HCT116 (cell line): ENCODE data around the gene ZNF14. TPM values are rescaled to one million over a fixed set of nuclear protein-coding genes. Genes with fewer than 3 reads are reported as not detected.
"Not testable (repeated sequence)": the region's sequence is repeated elsewhere in the genome, so short reads cannot be mapped to it uniquely, and the experiment has no call there.

Experiments
- ATAC-seq: fragments of 200-7000 bp; cut with Tn5 transposase; 2 replicates; pipeline ENCODE4 v1.9.1; 2020; ENCODE audit warnings: mild to moderate bottlenecking, moderate library complexity
- BruUV-seq: library from RNA; stranded (reverse); fragments of 400-500 nt; replicated peaks from 2 replicates; lab custom pipeline; 2021; lab: Mats Ljungman, UMichigan
- CTCF ChIA-PET: fragments of 300-600 bp; sonication (Branson Sonifier 250); formaldehyde crosslinking; loops from one replicate; lab custom pipeline; 2021; ENCODE audit warnings: antibody characterized with exemption; lab: Charles Lee
- POLR2A ChIA-PET: fragments of 300-600, 350-600 bp; sonication (Branson Sonifier 250); formaldehyde crosslinking; loops from one replicate; lab custom pipeline; 2021; ENCODE audit warnings: antibody characterized with exemption; lab: Charles Lee
- RAD21 ChIA-PET, 2 experiments: fragments of 300-600 bp; sonication (Branson Sonifier 250); formaldehyde crosslinking; loops; one replicate each; lab custom pipeline; 2023; ENCODE audit warnings: low total read pairs in 2 of 2; ENCODE audit not compliant: uncharacterized antibody in 2 of 2, unreplicated experiment in 2 of 2, low non-redundant PET in 1 of 2; lab: Charles Lee
- DNase-seq: peaks from one replicate; pipeline ENCODE4 v3.0.0-alpha.2; 2010; ENCODE audit warnings: low read depth, low spot score
- H2AFZ ChIP-seq: fragments of 200-600 bp; shearing (Covaris generic), sonication (generic); 2 replicates; pipeline ENCODE4 v1.6.1; 2017; ENCODE audit warnings: low read depth, mixed run types, mixed read lengths, antibody characterized with exemption, low read length; ENCODE audit not compliant: poor library complexity, severe bottlenecking
- H3K27ac ChIP-seq: 2 replicates; pipeline ENCODE4 v1.5.1; 2012; ENCODE audit warnings: low read depth, low read length
- H3K27me3 ChIP-seq: fragments of 200-600 bp; sonication (generic); 2 replicates; pipeline ENCODE4 v1.6.1; 2016; ENCODE audit warnings: mixed run types, low read length, mixed read lengths; ENCODE audit not compliant: insufficient read depth
- H3K36me3 ChIP-seq, 2 experiments: fragments of 200-500 bp in 1 of 2; fragments of 200-600 bp in 1 of 2; sonication (Bioruptor generic) in 1 of 2; sonication (generic) in 1 of 2; 2 replicates each; pipeline versions ENCODE4 v1.5.1 to v1.6.1; 2014 to 2016; ENCODE audit warnings: low read length in 2 of 2, inconsistent platforms in 1 of 2, mixed read lengths in 1 of 2, mixed run types in 1 of 2; ENCODE audit not compliant: insufficient read depth in 2 of 2, control insufficient read depth in 1 of 2
- H3K4me1 ChIP-seq, 2 experiments: fragments of 200-600 bp in 1 of 2; sonication (generic) in 1 of 2; 2 replicates each; pipeline versions ENCODE4 v1.5.1 to v1.6.1; 2012 to 2017; ENCODE audit warnings: low read length in 2 of 2, inconsistent platforms in 1 of 2, mild to moderate bottlenecking in 1 of 2, mixed read lengths in 1 of 2, mixed run types in 1 of 2, moderate library complexity in 1 of 2; ENCODE audit not compliant: insufficient read depth in 2 of 2, control insufficient read depth in 1 of 2
- H3K4me2 ChIP-seq: fragments of 200-600 bp; sonication (generic); 2 replicates; pipeline ENCODE4 v1.6.1; 2017; ENCODE audit warnings: mixed run types, low read length, mixed read lengths
- H3K4me3 ChIP-seq, 2 experiments: fragments of 200-600 bp in 1 of 2; sonication (generic) in 1 of 2; replicated peaks in 1 of 2; 2 replicates each; pipeline ENCODE4 v1.5.1; 2011 to 2016; ENCODE audit warnings: low read length in 2 of 2, control low read depth in 1 of 2, low read depth in 1 of 2, mild to moderate bottlenecking in 1 of 2, mixed read lengths in 1 of 2, mixed run types in 1 of 2
- H3K79me2 ChIP-seq: fragments of 200-600 bp; sonication (generic); 2 replicates; pipeline ENCODE4 v1.6.1; 2017; ENCODE audit warnings: mild to moderate bottlenecking, mixed run types, low read length, moderate library complexity, mixed read lengths; ENCODE audit not compliant: insufficient read depth
- H3K9ac ChIP-seq: fragments of 200-600 bp; sonication (generic); 2 replicates; pipeline ENCODE4 v1.6.1; 2016; ENCODE audit warnings: low read length, mixed read lengths
- H3K9me2 ChIP-seq: fragments of 200-600 bp; sonication (generic), shearing (Covaris generic); 2 replicates; pipeline ENCODE4 v1.6.1; 2017; ENCODE audit warnings: mixed run types, mild to moderate bottlenecking, moderate library complexity; ENCODE audit not compliant: insufficient read depth
- H3K9me3 ChIP-seq, 2 experiments: fragments of 200-500 bp in 1 of 2; fragments of 200-600 bp in 1 of 2; sonication (Bioruptor generic) in 1 of 2; sonication (generic) in 1 of 2; 2 replicates each; pipeline ENCODE4 v1.6.1; 2014 to 2017; ENCODE audit warnings: low read length in 2 of 2, mixed read lengths in 2 of 2, inconsistent platforms in 1 of 2, low read depth in 1 of 2, mild to moderate bottlenecking in 1 of 2, mixed run types in 1 of 2, moderate library complexity in 1 of 2; ENCODE audit not compliant: control insufficient read depth in 1 of 2, insufficient read depth in 1 of 2
- H4K20me1 ChIP-seq: fragments of 200-600 bp; sonication (generic), shearing (Covaris generic); 2 replicates; pipeline ENCODE4 v1.6.1; 2017; ENCODE audit warnings: mixed run types, mild to moderate bottlenecking, moderate library complexity; ENCODE audit not compliant: insufficient read depth
- CBX3 ChIP-seq: IDR thresholded peaks from 2 replicates; pipeline ENCODE4 v1.6.1; 2012; ENCODE audit warnings: low read depth
- CEBPB ChIP-seq: IDR thresholded peaks from 2 replicates; pipeline ENCODE4 v1.6.1; 2012; ENCODE audit warnings: low read depth
- EGR1 ChIP-seq: IDR thresholded peaks from 2 replicates; pipeline ENCODE4 v1.6.1; 2012; ENCODE audit warnings: low read depth
- ELF1 ChIP-seq: IDR thresholded peaks from 2 replicates; pipeline ENCODE4 v1.6.1; 2012; ENCODE audit warnings: low read depth, borderline replicate concordance
- EZH2phosphoT487 ChIP-seq: fragments of 200-600 bp; IDR thresholded peaks from 2 replicates; pipeline ENCODE4 v1.6.1; 2018; ENCODE audit warnings: antibody characterized with exemption, borderline replicate concordance
- JUND ChIP-seq: IDR thresholded peaks from 2 replicates; pipeline ENCODE4 v1.6.1; 2012
- POLR2A ChIP-seq: IDR thresholded peaks from 2 replicates; pipeline ENCODE4 v1.7.0; 2011; ENCODE audit warnings: borderline replicate concordance; ENCODE audit not compliant: insufficient read depth, insufficient read length; ENCODE audit errors: extremely low read depth
- POLR2AphosphoS5 ChIP-seq: IDR thresholded peaks from 2 replicates; pipeline ENCODE4 v1.6.1; 2011; ENCODE audit warnings: mild to moderate bottlenecking, low read depth, low read length, moderate library complexity
- SIN3A ChIP-seq: IDR thresholded peaks from 2 replicates; pipeline ENCODE4 v1.6.1; 2012; ENCODE audit warnings: low read depth
- SP1 ChIP-seq: IDR thresholded peaks from 2 replicates; pipeline ENCODE4 v1.6.1; 2012; ENCODE audit warnings: low read depth
- TCF7L2 ChIP-seq: IDR thresholded peaks from 2 replicates; pipeline ENCODE4 v1.7.0; 2011; ENCODE audit warnings: borderline replicate concordance, inconsistent platforms; ENCODE audit not compliant: insufficient read depth, insufficient read length; ENCODE audit errors: extremely low read depth
- YY1 ChIP-seq: IDR thresholded peaks from 2 replicates; pipeline ENCODE4 v1.6.1; 2011; ENCODE audit warnings: low read length, low read depth, moderate library complexity, mild to moderate bottlenecking; ENCODE audit not compliant: insufficient replicate concordance; ENCODE audit errors: extremely low read depth
- ZBTB33 ChIP-seq: IDR thresholded peaks from 2 replicates; pipeline ENCODE4 v1.6.1; 2011; ENCODE audit warnings: mild to moderate bottlenecking, low read length, moderate library complexity; ENCODE audit not compliant: insufficient replicate concordance; ENCODE audit errors: extremely low read depth
- ZFX ChIP-seq: fragments of 450-650 bp; IDR thresholded peaks from 2 replicates; pipeline ENCODE4 v1.6.1; 2017
- intact Hi-C: fragments of 100-400 bp; cut with micrococcal nuclease; formaldehyde crosslinking; loops from 2 replicates; pipeline ENCODE4 v1.10.0; 2022
- total RNA-seq: library from RNA; stranded (reverse); gene quantifications from one replicate; pipeline ENCODE4 v1.2.1, GENCODE V29; 2021; ENCODE audit not compliant: unreplicated experiment
- TF ChIP-seq, protein P1 (sequence below), 3 experiments: fragments of 200-600 bp in 1 of 3; sonication (generic) in 1 of 3; IDR thresholded peaks in 2 of 3; conservative IDR thresholded peaks in 1 of 3; 2 replicates each; pipeline ENCODE4 v1.5.1; 2012 to 2017; ENCODE audit warnings: low read depth in 2 of 3, low read length in 2 of 3, antibody characterized with exemption in 1 of 3, borderline replicate concordance in 1 of 3, control low read depth in 1 of 3, mild to moderate bottlenecking in 1 of 3, mixed read lengths in 1 of 3, mixed run types in 1 of 3, moderate library complexity in 1 of 3; ENCODE audit not compliant: insufficient read depth in 1 of 3
- TF ChIP-seq, protein P2 (sequence below): IDR thresholded peaks from 2 replicates; pipeline ENCODE4 v1.6.1; 2012
- TF ChIP-seq, protein P3 (sequence below): IDR thresholded peaks from 2 replicates; pipeline ENCODE4 v1.6.1; 2012

The ZNF14 gene
- total RNA-seq, 1 experiment from 2014 or later = 4.8 TPM

- Histone ChIP-seq H3K27ac (no peak overlapping the region), H3K27me3 (no peaks in the 10 kb centered on the region), H3K9me2 (no peaks in the 10 kb centered on the region), H3K4me1 (no peaks in the 10 kb centered on the region), H2AFZ (no peak overlapping the region), H4K20me1 (no peaks in the 10 kb centered on the region), H3K4me2 (no peak overlapping the region), H3K36me3 (no peaks in the 10 kb centered on the region), H3K4me3 (no peak overlapping the region), H3K79me2 (no peaks in the 10 kb centered on the region), H3K9me3 (peaks cover 22 to 26% of the 10 kb centered on the region in 2 experiments; a peak in 3 of 4 replicates), H3K9ac (no peak overlapping the region)
- DNase-seq = no peak
- POLR2A ChIA-PET = no interaction called here
- ATAC-seq = no peak
- CTCF ChIA-PET = no interaction called here
- RAD21 ChIA-PET = no interaction called here
- intact Hi-C loops = no loop called here
- BruUV-seq = no TSS peak
- TF ChIP-seq, protein P1, sequence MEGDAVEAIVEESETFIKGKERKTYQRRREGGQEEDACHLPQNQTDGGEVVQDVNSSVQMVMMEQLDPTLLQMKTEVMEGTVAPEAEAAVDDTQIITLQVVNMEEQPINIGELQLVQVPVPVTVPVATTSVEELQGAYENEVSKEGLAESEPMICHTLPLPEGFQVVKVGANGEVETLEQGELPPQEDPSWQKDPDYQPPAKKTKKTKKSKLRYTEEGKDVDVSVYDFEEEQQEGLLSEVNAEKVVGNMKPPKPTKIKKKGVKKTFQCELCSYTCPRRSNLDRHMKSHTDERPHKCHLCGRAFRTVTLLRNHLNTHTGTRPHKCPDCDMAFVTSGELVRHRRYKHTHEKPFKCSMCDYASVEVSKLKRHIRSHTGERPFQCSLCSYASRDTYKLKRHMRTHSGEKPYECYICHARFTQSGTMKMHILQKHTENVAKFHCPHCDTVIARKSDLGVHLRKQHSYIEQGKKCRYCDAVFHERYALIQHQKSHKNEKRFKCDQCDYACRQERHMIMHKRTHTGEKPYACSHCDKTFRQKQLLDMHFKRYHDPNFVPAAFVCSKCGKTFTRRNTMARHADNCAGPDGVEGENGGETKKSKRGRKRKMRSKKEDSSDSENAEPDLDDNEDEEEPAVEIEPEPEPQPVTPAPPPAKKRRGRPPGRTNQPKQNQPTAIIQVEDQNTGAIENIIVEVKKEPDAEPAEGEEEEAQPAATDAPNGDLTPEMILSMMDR (IDR thresholded peaks at IDR 0.05 in 2 of 3, conservative IDR thresholded peaks at IDR 0.05 in 1 of 3; ENCODE audit: borderline replicate concordance in 1 of 3, insufficient read depth in 1 of 3, low read depth in 2 of 3, low read length in 2 of 3) = no peak
- no peak for TF ChIP-seq JUND
- TF ChIP-seq ZBTB33 = no peak
- TF ChIP-seq ELF1 = no peak
- no peak for TF ChIP-seq TCF7L2
- no peak for TF ChIP-seq SP1
- TF ChIP-seq SIN3A = no peak
- TF ChIP-seq, protein P2, sequence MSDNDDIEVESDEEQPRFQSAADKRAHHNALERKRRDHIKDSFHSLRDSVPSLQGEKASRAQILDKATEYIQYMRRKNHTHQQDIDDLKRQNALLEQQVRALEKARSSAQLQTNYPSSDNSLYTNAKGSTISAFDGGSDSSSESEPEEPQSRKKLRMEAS = no peak
- no peak for TF ChIP-seq YY1
- TF ChIP-seq, protein P3, sequence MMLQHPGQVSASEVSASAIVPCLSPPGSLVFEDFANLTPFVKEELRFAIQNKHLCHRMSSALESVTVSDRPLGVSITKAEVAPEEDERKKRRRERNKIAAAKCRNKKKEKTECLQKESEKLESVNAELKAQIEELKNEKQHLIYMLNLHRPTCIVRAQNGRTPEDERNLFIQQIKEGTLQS = no peak
- no peak for TF ChIP-seq ZFX
- no peak for TF ChIP-seq EZH2phosphoT487
- no peak for TF ChIP-seq POLR2A
- TF ChIP-seq POLR2AphosphoS5 = no peak
- no peak for TF ChIP-seq EGR1
- no peak for TF ChIP-seq CBX3
- no peak for TF ChIP-seq CEBPB
These were observed 28.1 kb downstream of the ZNF14 start for GRCh38 chr19:19704836-19705235.

DNA sequence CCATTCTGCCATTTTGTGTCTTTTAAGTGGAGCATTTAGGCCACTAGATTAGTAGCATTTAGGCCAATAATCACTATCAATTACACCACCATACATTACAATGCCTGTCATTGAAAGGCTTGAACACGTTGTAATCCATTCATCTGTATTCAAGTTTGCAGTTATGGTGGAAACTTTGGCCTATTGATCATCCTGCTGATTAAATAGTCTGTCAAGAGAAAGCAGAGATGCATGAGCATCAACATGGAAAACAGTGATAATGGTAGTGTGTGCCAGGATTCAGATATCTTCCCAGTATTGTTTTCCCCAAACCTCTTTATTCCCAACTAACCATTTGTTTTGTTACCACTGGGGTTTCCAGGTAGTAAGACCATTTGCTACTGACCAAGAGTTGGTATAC lies 32.4 kb downstream of the ZNF14 start:
- H2AFZ ChIP-seq, CTCF ChIA-PET, H3K9me2 ChIP-seq, intact Hi-C loops, H3K4me3 ChIP-seq, RAD21 ChIA-PET, H3K9ac ChIP-seq, H3K79me2 ChIP-seq, H3K9me3 ChIP-seq, H3K27me3 ChIP-seq, H3K4me2 ChIP-seq, DNase-seq, H3K27ac ChIP-seq, H3K4me1 ChIP-seq, H3K36me3 ChIP-seq, POLR2A ChIA-PET, H4K20me1 ChIP-seq, ATAC-seq, BruUV-seq: not testable (repeated sequence)
